Vagina (tissue), 2 donors: ENCODE results near the gene GALNT3.

ENCODE experiments used
- POLR2AphosphoS5 ChIP-seq, 2 donors: sonication (generic); formaldehyde crosslinking; IDR thresholded peaks; one replicate each; pipeline ENCODE4 v1.9.0; 2017; ENCODE audit warnings: antibody characterized with exemption in 2 of 2, mild to moderate bottlenecking in 2 of 2, low read depth in 1 of 2; ENCODE audit not compliant: insufficient read depth in 1 of 2
- TF ChIP-seq, protein P1 (sequence below), 3 experiments: fragments of 450-650 bp in 2 of 3; fragments of 200-600 bp in 1 of 3; sonication (generic) in 1 of 3; IDR thresholded peaks; one replicate each; pipeline ENCODE4 v1.5.1; 2017 to 2019; ENCODE audit warnings: antibody characterized with exemption in 3 of 3, mild to moderate bottlenecking in 2 of 3, moderate library complexity in 2 of 3

DNA sequence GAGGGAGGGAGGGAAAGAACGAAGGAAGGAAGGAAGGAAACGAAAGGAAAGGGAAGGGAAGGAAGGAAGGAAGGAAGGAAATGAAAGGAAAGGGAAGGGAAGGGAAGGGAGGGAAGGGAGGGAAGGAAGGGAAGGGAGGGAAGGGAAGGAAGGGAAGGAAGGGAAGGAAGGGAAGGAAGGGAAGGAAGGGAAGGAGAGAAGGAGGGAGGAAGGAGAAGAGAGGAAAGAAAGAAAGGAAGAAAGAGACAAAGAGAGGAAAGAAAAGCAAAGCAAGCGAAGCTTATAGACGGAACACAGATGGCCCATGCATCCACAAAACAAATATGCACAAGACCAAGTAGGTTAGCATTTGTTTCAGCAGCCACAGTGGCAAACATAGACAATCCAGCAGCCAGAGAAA lies 20.4 kb upstream of the GALNT3 start:
- TF ChIP-seq, protein P1, sequence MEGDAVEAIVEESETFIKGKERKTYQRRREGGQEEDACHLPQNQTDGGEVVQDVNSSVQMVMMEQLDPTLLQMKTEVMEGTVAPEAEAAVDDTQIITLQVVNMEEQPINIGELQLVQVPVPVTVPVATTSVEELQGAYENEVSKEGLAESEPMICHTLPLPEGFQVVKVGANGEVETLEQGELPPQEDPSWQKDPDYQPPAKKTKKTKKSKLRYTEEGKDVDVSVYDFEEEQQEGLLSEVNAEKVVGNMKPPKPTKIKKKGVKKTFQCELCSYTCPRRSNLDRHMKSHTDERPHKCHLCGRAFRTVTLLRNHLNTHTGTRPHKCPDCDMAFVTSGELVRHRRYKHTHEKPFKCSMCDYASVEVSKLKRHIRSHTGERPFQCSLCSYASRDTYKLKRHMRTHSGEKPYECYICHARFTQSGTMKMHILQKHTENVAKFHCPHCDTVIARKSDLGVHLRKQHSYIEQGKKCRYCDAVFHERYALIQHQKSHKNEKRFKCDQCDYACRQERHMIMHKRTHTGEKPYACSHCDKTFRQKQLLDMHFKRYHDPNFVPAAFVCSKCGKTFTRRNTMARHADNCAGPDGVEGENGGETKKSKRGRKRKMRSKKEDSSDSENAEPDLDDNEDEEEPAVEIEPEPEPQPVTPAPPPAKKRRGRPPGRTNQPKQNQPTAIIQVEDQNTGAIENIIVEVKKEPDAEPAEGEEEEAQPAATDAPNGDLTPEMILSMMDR (IDR thresholded peaks at IDR 0.05) = no peak
- no peak for TF ChIP-seq POLR2AphosphoS5 (IDR thresholded peaks at IDR 0.05; ENCODE audit: insufficient read depth in 1 of 2, low read depth in 1 of 2)
